HG03558 (cell line): ENCODE results near the gene CORO7.

ENCODE experiments used
- ATAC-seq: cut with Tn5 transposase; IDR thresholded peaks from one replicate; pipeline ENCODE4 v1.9.1; 2021; ENCODE audit warnings: moderate number of reproducible peaks; ENCODE audit not compliant: unreplicated experiment; ENCODE audit errors: extremely low read depth

Gene CORO7

DNA sequence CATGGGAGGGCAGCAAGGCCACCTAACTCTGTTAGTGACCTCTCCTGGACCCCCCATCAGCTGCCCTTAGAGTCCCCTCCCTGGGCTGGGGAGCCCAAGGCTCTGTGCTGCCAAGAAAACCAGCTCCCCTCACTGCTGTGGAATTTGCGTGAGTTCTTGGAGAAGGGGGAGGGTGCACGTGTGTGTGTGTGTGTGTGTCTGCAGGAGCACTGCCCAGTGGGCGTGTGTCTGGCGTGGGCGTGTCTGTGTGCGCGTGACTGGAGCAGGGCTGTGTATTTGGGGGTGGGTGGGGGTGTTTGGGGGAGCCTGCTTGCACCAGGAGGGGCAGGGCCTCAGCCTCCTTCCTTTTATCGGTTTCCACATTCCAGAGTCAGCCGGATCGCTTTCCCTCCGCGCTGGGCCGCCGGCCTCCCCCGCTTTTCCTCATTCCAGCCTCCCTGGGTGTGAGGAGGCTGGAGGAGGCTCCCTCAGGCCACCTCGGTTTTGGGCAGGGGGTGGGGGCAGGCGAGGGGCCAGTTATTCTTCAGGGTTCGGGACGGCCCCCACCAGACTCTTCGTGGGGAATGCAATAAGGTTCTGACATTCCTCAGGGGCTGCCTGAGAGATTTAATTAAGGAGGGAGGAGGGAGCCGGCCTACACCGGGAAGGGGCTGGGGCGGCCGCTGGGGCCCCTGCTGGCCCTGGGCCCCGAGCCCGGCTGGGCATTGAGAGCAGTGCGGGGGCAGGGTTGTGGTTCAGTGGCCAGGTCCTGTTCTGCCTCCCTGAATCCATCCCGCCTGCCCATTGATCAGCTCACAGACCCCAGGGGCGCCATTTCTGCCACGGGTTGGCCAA is 42.3 kb downstream of the CORO7 start:
- ATAC-seq, result no peak

- ATAC-seq, result no peak
Measured at GRCh38 chr16:4373356-4373908, 43.0 kb downstream of the CORO7 start.

- ATAC-seq, result no peak
Measured at GRCh38 chr16:4372578-4373355, 43.6 kb downstream of the CORO7 start.

DNA sequence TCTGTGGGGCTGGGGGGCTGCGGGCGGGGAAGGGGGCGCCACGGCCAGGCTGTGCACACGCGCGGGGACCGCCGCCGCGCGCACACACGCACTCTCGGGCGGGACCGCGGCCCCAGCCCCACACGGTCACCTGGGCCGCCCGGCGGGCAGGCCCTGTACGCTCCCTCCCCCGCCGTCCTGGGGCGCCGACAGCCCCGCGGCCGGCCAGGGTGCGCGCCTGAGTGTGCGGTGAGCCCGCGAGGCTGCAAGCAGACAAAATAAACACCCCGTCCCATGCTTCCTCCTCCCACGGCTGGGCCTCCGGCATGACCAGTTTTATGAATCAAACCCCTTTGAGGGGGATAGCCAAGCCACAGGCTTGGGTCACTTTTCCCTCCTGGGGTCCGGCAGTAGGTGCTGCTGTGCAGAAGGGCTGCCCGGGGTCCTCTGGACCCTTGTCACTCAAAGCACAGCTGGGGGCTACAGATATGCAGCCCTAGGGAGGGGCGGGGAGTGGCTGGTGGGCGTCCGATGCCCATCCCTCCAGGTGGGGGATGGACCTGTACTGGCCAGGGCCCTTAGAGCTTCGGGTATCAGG is 44.3 kb downstream of the CORO7 start:
- ATAC-seq, result no peak

- no peak for ATAC-seq
Measured at GRCh38 chr16:4371357-4372000, 44.9 kb downstream of the CORO7 start, which contains the start of gene VASN. Gene VASN (plus strand): TSS chr16:4371848. CDS start chr16:4380878, 9,030 bp downstream.

DNA sequence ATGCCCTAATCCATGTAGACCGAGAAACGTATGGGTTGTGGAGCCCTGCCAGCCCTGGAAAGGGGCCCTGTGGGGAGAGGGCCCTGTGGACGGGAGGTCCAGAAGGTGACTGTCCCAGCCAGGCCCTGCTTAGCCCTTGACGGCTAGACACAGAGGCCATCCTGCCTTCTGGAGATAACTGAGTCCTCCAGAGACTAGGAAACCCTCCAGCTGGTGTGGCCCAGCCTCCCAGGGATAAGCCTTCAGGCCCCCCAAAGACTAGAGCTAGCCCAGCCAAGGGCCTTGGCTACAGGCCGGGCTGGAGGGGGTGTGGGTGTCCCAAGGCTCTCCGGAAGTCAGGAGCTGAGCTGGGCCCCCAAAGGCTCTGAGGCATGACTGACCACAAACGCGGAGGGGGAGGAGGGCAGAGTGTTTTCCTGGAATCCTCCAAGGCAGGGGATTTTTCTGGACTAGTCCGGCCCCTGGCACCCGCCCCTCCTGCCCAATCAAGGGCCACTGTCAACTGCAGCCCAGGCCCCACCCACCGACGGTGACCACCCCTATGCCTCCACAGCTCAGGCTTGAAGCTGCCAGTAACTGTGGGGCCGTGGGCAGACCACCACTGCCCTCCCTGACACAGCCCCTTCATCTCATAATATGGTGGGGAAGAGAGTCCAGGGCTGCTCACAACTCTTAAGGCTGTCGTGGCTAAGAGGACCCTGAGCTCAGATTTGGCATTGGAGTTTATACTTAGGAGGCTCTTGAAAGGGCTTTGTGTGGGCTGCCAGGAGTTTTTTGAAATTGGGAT is 45.6 kb downstream of the CORO7 start:
- ATAC-seq, result no peak

DNA sequence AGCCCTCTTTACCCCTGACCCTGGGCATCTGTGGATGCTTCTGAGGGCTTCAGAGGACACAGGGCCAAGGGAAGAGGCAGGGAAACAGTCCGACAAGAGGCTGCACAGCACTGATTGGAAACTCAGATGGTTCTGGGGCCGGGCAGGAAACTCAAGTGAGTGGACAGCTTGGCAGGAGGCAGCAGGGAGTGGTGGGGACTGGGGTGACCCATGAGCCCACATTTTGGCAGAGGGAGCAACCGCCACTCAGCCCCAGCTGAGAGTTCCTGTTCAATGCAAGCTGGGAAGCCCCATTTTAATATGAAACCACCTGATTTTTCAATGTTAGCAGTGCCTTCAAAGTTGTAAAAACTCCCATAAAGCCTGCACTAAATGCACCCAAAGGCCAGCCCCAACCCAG is 46.2 kb downstream of the CORO7 start:
- ATAC-seq, result no peak

DNA sequence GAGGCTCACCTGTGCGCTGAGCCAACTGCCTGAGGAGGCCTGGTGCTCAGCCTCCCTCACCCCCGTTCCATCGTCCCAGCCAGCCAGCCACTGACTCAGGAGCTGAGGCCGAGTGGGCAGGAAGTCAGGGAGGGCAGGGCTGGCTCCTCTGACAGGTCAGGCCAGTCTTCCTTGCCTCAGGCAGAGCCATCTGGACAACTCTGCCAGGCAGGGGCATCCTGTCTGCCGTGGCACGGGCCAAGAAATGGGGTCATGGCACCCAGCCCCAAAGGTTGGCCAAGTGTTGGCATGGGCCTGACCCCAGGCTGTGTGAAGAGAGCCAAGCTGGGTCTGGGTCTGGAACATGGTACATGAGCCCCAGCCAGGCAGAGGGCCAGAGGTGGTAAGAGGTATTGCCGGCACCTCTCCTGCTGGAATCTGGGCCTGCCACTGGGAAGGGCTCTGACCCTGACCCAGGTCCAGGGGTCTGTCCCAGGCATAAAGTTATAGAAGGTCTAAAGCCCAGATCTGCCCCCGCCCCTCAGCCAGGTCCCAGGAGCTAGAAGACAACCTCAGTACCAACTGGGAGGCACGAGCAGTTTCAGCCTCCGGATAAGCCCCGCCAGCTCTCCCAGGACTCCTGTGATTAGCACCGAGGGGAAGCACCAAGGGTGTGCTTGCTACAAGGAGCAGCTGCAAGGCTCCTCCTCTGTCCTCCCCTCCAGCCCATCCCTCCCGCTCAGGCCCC is 47.2 kb downstream of the CORO7 start:
- ATAC-seq, result no peak

DNA sequence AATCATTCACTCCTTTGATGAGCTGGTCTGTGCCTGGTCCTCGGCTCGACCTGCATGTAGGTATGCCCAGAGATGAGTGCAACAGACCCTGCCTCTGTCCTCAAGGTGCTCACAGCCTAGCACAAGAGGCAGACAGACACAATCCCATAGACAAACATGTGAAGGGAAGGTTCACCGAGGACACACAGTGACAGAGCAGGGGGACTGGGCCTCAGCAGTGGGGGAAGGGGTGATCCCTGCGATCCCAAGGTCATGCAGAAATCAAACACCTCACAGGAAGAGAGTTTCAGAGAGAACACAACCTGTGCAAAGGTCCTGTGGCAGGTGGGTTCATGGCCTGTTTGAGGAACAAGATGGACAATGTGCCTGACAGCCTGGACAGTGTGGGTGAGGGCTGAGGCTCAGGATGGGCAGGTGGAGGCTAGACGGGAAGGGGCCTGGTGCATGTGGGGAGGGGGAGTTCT is 49.0 kb downstream of the CORO7 start:
- ATAC-seq, result no peak

- ATAC-seq, result no peak
Measured at GRCh38 chr16:4366016-4366415, 50.4 kb downstream of the CORO7 start.

DNA sequence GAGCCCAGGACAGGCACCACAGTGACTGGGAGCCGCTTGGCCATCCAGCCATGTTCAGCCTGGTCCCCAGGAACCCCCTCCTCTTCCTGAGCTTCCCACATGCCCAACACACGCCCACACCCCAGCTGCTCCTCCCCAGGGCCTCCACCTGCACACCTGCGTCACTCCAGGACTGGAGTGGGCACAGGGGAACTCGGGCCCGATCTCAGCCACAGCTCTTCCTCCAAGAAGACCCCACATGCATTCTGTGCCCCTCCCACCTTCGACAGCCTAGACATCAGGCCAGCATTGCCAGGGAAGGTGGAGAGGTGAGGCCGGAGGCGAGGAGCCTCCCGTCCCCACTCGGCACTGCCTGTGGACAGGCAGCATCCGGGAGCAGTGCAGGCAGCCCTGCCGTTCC is 50.8 kb downstream of the CORO7 start:
- no peak for ATAC-seq

DNA sequence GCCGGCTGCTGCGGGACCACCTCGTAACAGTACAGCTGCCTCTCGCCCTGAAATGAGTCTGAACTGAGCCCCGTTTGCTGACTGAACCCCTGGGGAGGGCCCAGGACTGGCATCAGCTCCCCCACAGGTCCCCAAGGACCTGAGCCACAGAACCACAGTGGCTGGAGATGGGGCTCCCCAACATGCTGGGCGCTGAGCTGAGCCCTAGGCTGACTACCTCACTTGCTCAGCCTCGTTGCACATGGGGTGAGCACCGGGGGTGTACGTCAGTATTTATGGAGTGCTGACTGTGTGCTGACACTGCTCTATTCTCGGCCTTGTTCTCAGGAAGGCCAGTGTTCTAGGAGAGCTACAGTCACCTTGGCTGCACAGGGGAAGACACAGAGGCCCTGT is 51.4 kb downstream of the CORO7 start:
- ATAC-seq, result no peak

DNA sequence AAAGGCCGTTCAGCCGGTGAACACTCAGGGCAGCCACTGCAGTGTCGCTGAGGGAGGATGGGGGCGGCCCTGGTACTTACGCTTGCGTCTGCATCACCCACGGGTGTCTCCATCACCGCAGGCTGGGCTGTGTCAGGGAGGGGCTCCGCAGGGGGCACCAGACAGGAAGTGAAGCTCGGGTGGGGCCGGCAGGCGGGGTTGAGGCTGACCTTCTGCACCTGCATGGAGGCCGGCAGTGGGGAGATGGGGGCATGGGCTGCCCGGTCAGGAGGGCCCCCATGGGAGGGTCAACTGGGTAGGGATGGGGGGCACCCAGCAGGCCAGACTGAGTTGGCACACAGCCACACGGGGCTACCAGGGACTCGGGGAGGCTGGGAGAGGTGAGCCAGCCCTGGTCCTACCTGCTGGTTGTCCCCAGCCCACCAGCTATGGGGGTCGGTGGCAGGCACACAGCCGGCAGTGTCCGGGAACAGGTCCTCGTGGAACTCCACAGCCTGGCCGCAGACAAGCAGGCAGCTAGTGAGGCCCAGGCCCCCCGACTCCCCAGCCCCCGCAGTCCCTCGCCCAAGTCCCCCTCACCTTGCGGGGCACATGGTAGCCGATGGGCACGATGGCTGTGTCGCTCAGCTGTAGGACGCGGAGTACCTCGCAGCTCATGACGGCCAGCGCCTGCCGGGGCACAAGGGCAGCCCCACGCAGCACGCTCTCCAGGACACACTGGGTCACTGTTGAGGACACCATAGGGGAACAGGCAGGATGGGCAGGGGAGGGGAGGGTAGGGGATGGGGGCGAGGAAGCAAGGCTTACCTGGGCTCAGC is 52.0 kb downstream of the CORO7 start:
- no peak for ATAC-seq

DNA sequence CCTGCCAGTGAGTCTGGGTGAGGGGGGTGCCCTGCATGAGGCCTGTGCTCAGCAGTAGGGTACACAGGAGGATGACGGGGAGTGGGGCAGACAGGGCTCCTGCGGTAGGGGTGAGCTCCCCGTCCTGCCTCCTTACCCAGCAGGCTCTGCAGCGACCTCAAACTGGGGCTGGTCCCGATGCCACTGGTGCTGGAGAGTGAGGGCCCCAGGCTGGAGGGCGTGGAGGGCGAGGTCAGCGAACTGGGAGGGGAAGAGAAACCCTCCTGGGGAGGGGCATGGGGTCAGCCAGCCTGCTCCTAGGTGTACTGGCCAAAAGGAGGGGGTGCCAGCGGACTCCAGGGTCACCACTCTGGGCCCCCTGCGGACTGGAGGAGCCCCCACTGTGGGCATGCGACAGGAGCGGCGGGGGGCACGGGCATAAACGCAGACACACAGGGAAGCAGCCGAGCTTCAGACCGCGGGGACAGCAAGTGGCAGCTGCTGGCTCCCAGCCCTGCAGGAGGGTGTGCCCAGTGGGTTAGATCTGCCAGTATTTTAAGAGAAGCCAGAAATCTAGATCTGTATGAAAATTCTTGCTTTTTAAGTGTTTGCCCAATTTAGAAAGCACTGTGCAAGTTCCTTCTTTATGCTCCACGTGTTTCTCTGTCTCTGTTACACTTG is 53.8 kb downstream of the CORO7 start:
- ATAC-seq, result no peak

DNA sequence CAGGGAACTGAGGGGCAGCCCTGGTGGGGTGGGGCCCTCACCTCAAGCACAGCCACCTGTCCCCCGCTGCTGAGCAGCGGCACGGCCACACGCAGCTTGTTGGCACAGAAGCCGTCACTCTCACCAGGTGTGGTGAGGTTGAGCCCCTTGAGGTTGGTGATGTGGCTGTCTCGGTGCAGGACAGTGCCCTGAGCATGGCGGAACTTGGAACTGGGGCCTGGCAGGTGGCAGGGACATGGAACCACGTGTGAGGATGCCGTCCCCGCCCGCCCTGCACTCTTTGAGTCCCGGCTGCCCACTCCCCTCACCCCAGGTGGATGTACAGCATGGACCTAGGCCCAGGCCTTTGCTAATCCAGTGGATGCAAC is 54.5 kb downstream of the CORO7 start:
- no peak for ATAC-seq

GRCh38 chr16:4361033-4361943 is 55.1 kb downstream of the CORO7 start:
- no peak for ATAC-seq
